HG02610 (cell line): ENCODE measurements around the gene DUS3L.

Source experiments
- ATAC-seq: cut with Tn5 transposase; IDR thresholded peaks from one replicate; pipeline ENCODE4 v1.9.1; 2021; ENCODE audit warnings: mild to moderate bottlenecking, moderate library complexity; ENCODE audit not compliant: unreplicated experiment

The DUS3L gene

DNA sequence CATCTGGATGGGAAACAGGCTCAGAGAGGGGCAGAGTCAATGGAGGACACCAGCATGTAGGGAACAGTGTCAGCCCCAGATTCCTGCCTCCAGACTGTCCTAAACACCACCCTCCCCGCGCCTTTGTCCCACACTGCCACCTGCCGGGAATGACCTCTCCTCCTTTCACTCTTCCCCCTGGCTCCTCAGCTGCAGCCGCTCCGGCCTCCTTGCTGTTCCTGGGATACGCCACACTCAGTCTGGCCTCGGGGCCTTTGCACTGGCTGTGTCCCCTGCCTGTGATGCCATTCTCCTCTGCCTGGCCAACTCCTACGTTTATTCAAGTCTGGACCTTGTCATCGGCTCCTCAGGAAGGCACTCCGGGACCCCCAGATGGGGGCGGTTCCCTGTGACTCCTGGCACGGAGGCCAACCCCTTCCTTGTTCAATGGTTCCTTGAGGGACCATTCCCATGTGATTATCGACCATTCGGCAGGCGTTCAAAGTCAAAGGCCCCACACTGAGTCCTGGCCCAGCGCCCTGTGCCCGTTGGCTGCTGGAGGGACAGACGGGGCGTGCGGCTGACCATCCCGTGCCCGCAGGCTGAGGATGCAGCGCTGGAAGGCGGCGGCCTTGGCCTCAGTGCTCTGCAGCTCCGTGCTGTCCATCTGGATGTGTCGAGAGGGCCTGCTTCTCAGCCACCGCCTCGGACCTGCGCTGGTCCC lies 32.8 kb upstream of the DUS3L start:
- no peak for ATAC-seq

DNA sequence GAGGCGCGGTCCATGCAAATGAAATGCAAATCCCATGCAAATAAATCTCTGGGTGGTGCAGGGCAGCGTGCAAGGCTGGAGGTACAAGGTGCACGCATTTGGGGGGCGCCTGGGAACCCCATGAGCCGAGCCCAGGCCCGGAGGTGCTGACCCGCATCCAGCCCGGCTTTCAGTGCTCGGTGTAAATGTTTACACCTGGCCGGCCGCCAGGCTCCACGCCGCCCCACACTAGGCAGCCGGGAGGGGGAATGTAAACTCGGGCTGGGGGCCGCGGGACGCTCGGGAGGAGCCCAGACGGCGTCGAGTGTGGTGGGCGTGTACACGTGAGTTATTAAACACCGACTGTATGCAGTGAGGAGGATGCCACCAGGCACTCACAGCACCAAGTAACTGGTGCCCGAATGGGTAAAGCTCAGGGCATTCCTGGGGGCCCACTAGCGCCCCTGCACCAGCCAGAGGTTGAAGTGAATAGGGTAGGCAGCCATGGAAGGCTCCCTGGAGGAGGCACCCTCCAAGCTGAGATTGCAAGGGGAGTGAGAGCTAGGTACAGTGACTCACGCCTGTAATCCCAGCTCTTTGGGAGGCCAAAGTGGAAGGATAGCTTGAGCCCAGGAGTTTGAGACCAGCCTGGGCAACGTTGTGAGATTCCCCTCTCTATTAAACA lies 31.4 kb upstream of the DUS3L start:
- no peak for ATAC-seq

DNA sequence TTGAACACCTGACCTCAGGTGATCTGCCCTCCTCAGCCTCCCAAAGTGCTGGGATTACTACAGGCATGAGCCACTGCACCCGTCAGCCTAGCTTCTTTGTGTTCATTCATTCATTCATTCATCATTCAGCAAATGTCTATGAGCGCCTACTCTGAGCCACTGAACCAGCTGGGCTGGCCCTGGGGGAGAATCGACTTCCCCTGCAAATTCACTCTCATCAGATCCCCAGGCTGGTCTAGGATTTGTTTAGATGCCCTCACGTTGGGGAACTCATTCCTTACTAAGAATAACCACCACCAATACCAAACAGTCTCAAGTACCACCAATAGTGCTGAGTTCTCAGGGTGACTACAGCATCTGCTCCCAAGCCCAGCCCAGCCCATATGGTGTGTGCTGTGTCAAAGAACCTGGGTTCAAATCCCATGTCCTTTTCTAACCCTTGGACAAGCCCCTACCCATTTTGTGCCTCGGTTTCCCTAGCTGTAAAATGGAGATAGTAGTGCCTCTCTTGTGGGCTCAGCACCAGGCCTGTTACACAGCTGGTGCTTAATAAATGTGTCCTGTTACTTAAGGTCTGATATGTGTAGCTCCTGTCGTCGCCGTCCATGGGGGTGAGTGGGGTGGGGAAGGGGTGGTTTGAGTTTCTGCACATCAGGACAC lies 30.7 kb upstream of the DUS3L start:
- ATAC-seq: no peak

DNA sequence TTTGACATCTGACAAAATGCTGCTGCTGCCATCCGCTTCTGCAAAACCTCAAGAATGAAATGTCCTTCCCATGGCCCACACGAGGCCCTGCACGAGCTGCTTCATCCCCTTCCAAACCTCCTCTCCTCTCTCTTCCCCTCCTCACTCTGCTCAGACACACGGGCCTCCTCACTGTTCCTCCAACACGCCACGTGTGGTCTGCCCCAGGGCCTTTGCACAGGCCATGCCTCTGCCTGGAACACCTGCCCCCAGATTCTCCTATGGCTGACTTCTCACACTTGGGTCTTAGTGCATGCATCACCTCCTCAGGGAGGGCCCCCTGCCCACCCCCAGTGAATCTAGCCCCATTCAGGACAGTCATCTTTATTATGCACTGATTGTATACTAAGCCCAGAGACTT lies 29.8 kb upstream of the DUS3L start:
- ATAC-seq: no peak

- no peak for ATAC-seq
Observed at GRCh38 chr19:5818594-5818993, 27.6 kb upstream of the DUS3L start.

- no peak for ATAC-seq
Observed at GRCh38 chr19:5817218-5817617, 26.3 kb upstream of the DUS3L start.

- no peak for ATAC-seq
Observed at GRCh38 chr19:5814852-5815246, 23.9 kb upstream of the DUS3L start.

DNA sequence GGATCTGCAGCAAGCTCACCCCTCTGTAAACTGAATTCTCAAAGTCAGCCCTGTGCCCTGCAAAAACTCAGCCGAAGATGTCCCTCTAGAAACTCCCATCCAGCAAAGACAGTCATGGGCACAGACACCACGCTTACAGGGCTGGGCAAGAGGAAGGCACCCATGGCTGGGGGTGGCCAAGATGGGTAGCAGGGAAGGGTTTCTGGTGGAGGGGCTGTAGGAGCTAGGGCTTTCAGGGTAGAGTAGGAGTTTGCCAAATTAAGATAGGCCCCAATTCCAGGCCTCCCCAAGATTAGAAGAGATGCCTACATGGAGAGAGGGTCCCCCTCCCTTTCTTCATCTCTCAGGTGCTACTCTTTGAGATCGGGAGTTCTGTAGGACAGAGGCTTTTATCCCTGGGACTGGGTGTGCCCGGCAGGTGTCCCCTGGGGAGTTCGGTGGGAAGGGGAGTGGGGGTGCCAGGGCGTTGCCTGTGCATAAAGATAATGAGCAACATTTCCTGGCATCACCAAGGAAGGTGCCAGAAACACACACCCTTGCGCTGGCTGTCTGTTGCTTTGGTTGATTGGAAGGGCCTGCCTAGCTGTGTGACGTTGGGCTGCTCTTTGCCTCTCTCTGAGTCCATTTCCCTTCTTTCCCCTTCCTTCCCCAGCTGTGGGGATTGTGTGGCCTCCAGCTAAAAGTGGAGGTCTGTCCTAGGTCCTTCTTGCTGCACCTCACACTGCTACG lies 23.3 kb upstream of the DUS3L start:
- no peak for ATAC-seq

GRCh38 chr19:5811117-5811516 lies 20.2 kb upstream of the DUS3L start:
- ATAC-seq: no peak

DNA sequence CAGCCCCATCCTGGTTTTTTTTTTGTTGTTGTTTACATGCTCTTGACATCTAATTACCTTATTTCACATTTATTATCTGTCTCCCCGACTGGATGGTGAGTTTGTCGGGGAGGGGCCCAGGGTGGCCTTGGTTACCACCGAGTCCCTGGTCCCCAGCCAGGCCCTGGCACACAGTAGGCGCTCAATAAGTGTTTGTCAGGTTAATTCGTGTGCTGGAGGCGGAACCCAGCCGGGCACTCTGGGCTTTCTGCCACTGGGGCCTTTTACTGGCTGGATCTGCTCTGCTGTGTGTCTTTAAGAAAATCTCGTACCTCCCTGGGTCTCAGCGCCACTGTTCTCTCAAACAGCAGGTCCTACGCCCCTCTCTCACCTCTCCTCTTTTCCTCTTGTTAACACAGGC lies 18.5 kb upstream of the DUS3L start:
- no peak for ATAC-seq

GRCh38 chr19:5809053-5809452 lies 18.1 kb upstream of the DUS3L start:
- no peak for ATAC-seq

GRCh38 chr19:5808120-5808816 lies 17.3 kb upstream of the DUS3L start:
- ATAC-seq: no peak

DNA sequence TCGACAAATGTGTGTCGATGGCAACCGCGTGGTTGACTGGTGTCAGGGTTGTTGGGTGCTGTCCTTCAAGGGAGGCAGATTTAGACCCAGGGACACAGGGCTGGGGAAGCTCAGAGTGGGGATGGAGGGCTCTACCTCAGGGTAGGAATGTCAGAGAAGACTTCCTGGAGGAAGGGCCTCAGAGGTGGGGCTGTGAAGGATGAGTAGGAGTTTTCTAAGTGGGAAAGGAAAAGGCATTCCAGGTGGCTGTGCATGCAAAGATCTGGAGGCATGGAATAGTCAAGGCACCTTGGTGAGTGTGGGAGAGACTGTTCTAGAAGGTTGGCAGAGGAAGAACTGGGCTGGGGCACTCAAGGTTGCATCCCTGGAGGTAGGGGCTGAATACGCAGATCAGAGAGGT lies 15.9 kb upstream of the DUS3L start:
- ATAC-seq: no peak

GRCh38 chr19:5806133-5806489 lies 15.1 kb upstream of the DUS3L start:
- ATAC-seq: no peak

- ATAC-seq: no peak
Observed at GRCh38 chr19:5805462-5806132, 14.6 kb upstream of the DUS3L start.

DNA sequence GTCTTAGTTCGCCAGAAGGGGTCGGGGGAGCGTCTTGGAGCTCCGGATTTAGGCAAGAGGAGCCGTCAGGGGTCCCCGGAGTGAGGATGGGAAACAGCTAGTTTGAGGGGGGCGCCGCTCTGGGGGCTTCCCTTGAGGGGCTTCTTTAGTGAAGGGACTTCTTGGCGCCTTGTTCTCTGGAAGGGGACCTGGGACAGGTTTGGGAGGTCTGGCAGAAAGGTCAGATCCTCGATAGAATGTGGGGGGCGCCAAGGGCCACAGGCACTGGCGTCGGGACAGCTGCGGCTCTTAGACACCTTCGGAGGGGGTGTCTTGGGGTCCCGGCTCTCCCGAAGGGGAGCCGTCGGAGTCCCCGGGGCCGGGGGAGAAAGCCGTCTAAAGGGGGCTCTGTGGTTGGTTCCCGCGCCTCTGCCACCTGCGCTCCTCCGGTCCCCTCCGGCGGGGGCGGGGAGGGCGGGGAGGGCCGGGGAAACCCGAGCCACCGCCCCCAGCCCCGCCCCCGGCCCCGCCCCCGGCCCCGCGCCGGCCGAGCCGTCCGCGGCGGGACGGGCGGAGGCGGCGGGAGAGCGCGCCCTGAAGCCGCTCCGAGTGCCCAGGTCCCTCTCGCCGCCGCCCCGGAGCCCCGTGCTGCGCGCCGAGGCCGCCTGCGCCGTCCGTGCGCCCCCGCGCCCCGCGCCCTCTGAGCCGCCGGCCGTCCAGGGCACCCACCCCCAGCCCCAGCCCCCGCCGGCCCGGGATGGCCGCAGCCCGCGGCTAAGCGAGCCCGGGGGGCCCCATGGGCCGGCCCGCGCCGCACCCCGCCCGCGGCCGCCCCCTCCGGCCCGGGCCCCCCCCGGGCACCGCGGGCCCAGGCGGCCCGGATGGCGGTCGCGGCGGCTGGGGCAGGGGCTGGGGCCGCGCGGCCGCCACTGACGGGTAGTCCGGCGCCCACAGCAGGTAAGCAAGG lies 13.8 kb upstream of the DUS3L start, which contains the start of gene NRTN:
Gene NRTN, plus strand, starts transcription at position 552 of the 946 bp plus-strand sequence. CDS start 19,099 bp downstream, outside the sequence.
- ATAC-seq: no peak

- ATAC-seq: peak; percentile 60
Observed at GRCh38 chr19:5803752-5804515, 13.0 kb upstream of the DUS3L start.

DNA sequence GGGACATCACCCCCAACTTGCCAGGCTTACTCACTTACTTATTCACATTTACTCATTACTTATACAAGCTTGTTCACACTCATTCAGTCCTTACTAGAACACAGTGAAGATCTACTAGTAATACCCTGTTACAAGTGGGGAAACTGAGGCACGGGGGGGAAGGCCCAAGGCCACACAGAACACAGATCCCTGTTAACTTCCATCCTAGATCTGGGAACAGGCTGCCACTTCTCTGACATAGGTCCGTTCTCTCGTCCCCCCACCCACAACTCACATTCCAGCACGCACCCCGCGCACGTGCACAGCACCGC lies 12.4 kb upstream of the DUS3L start:
- ATAC-seq: no peak
